Ascending aorta (tissue), 2 donors: ENCODE measurements around the gene CDKN1B. TPM values are rescaled to one million over a fixed set of nuclear protein-coding genes. Genes with fewer than 3 reads are reported as not detected.
A peak's percentile ranks its signal among the peaks of the same experiment; 100 is the strongest.

Source experiments
- DNase-seq, 2 donors: peaks; one replicate each; pipeline ENCODE4 v3.0.0-alpha.2; 2019; ENCODE audit warnings: low spot score in 2 of 2
- H3K27ac ChIP-seq, 2 donors: fragments of 200-600 bp; sonication (generic); one replicate each; pipeline ENCODE4 v1.5.1; 2016 to 2017; ENCODE audit warnings: mild to moderate bottlenecking in 1 of 2
- H3K27me3 ChIP-seq: fragments of 200-600 bp; sonication (generic); one replicate; pipeline ENCODE4 v1.5.1; 2017
- H3K36me3 ChIP-seq, 2 donors: fragments of 200-600 bp; sonication (generic); one replicate each; pipeline ENCODE4 v1.5.1; 2016
- H3K4me1 ChIP-seq, 2 donors: fragments of 200-600 bp; sonication (generic); one replicate each; pipeline ENCODE4 v1.5.1; 2016 to 2017; ENCODE audit warnings: mild to moderate bottlenecking in 1 of 2
- H3K4me3 ChIP-seq, 2 donors: fragments of 200-600 bp; sonication (generic); one replicate each; pipeline ENCODE4 v1.5.1; 2016 to 2017; ENCODE audit warnings: mild to moderate bottlenecking in 1 of 2
- H3K9me3 ChIP-seq, 2 donors: fragments of 200-600 bp; sonication (generic); one replicate each; pipeline ENCODE4 v1.5.1; 2016
- intact Hi-C: fragments of 100-400 bp; cut with DNase I; formaldehyde crosslinking; loops from one replicate; pipeline ENCODE4 v1.15.1; 2023
- total RNA-seq: library from RNA; depleted of rRNA; stranded (reverse); fragments of >200 nt; gene quantifications from one replicate; pipeline ENCODE4 v1.1.0, GENCODE V29; 2016
- TF ChIP-seq, protein P1 (sequence below), 3 experiments: fragments of 200-600 bp in 2 of 3; fragments of 450-650 bp in 1 of 3; sonication (generic) in 2 of 3; IDR thresholded peaks; one replicate each; pipeline ENCODE4 v1.5.1; 2016 to 2019; ENCODE audit warnings: antibody characterized with exemption in 3 of 3, mild to moderate bottlenecking in 1 of 3, moderate library complexity in 1 of 3

Gene CDKN1B
- 65.1 TPM for total RNA-seq

DNA sequence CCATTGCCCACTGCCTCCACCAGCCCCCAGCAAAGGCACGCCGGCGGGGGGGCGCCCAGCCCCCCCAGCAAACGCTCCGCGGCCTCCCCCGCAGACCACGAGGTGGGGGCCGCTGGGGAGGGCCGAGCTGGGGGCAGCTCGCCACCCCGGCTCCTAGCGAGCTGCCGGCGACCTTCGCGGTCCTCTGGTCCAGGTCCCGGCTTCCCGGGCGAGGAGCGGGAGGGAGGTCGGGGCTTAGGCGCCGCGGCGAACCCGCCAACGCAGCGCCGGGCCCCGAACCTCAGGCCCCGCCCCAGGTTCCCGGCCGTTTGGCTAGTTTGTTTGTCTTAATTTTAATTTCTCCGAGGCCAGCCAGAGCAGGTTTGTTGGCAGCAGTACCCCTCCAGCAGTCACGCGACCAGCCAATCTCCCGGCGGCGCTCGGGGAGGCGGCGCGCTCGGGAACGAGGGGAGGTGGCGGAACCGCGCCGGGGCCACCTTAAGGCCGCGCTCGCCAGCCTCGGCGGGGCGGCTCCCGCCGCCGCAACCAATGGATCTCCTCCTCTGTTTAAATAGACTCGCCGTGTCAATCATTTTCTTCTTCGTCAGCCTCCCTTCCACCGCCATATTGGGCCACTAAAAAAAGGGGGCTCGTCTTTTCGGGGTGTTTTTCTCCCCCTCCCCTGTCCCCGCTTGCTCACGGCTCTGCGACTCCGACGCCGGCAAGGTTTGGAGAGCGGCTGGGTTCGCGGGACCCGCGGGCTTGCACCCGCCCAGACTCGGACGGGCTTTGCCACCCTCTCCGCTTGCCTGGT is at the start of gene CDKN1B:
Gene CDKN1B, plus strand, starts transcription at position 576 of the 793 bp plus-strand sequence. CDS start 472 bp downstream, outside the sequence.
- TF ChIP-seq, protein P1, sequence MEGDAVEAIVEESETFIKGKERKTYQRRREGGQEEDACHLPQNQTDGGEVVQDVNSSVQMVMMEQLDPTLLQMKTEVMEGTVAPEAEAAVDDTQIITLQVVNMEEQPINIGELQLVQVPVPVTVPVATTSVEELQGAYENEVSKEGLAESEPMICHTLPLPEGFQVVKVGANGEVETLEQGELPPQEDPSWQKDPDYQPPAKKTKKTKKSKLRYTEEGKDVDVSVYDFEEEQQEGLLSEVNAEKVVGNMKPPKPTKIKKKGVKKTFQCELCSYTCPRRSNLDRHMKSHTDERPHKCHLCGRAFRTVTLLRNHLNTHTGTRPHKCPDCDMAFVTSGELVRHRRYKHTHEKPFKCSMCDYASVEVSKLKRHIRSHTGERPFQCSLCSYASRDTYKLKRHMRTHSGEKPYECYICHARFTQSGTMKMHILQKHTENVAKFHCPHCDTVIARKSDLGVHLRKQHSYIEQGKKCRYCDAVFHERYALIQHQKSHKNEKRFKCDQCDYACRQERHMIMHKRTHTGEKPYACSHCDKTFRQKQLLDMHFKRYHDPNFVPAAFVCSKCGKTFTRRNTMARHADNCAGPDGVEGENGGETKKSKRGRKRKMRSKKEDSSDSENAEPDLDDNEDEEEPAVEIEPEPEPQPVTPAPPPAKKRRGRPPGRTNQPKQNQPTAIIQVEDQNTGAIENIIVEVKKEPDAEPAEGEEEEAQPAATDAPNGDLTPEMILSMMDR (IDR thresholded peaks at IDR 0.05), result no peak
- DNase-seq, result peak; percentile 76 to 96
- no peaks in the 10 kb centered on the region for H3K27me3 ChIP-seq
- H3K9me3 ChIP-seq, result no peaks in the 10 kb centered on the region
- H3K4me1 ChIP-seq, result peaks cover 3 to 34% of the 10 kb centered on the region in 2 donors
- peak within 1 kb of the TSS; percentile 75 to 88 for H3K4me3 ChIP-seq
- peak within 1 kb of the TSS; percentile 96 to 99 for H3K27ac ChIP-seq
- H3K36me3 ChIP-seq, result peaks cover 5 to 19% of the 10 kb centered on the region in 2 donors
- intact Hi-C loops, result loop anchor here (1.0 to 10.0 kb wide), 6 partner anchors 8 to 1142 kb away; partner anchors contain the start of genes DUSP16, GPR19 and LRP6

DNA sequence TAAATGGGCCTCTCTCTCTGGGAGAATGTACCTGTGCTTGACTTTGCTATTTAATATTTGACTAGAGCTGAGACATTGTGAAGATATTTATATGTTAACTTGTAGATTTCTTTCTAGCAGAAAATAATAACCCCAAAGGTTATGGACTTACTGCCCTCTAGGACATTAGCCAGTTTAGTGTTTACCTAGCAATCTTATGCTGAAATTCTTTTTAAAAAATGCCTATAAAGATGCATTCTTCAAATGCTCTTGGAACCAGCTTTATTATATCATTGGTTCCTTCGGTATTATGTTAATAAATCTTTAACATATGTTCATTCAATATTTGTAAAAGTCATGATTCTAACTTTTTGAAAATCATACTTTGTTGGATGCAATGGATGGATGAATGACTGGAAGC is 49.2 kb upstream of the CDKN1B start:
- H3K27ac ChIP-seq, result no peak overlapping the region
- TF ChIP-seq, protein P1 (IDR thresholded peaks at IDR 0.05), result no peak
- no peaks in the 10 kb centered on the region for H3K27me3 ChIP-seq
- no peaks in the 10 kb centered on the region for H3K9me3 ChIP-seq
- no peaks in the 10 kb centered on the region for H3K36me3 ChIP-seq
- no peaks in the 10 kb centered on the region for H3K4me1 ChIP-seq
- H3K4me3 ChIP-seq, result no peak overlapping the region
- intact Hi-C loops, result no loop called here
- DNase-seq, result no peak

- DNase-seq, result no peak
- Histone ChIP-seq H3K27ac (no peak overlapping the region), H3K4me3 (no peak overlapping the region), H3K36me3 (no peaks in the 10 kb centered on the region), H3K27me3 (no peaks in the 10 kb centered on the region), H3K9me3 (no peaks in the 10 kb centered on the region), H3K4me1 (no peaks in the 10 kb centered on the region)
- TF ChIP-seq, protein P1 (IDR thresholded peaks at IDR 0.05), result no peak
- intact Hi-C loops, result no loop called here
Observed at GRCh38 chr12:12669020-12669419, 48.1 kb upstream of the CDKN1B start.

GRCh38 chr12:12671850-12672660 is 45.1 kb upstream of the CDKN1B start:
- no peak overlapping the region for H3K27ac ChIP-seq
- H3K27me3 ChIP-seq, result no peaks in the 10 kb centered on the region
- DNase-seq, result no peak
- no peaks in the 10 kb centered on the region for H3K36me3 ChIP-seq
- TF ChIP-seq, protein P1 (IDR thresholded peaks at IDR 0.05), result no peak
- no peaks in the 10 kb centered on the region for H3K4me1 ChIP-seq
- intact Hi-C loops, result no loop called here
- H3K4me3 ChIP-seq, result no peak overlapping the region
- no peaks in the 10 kb centered on the region for H3K9me3 ChIP-seq

DNA sequence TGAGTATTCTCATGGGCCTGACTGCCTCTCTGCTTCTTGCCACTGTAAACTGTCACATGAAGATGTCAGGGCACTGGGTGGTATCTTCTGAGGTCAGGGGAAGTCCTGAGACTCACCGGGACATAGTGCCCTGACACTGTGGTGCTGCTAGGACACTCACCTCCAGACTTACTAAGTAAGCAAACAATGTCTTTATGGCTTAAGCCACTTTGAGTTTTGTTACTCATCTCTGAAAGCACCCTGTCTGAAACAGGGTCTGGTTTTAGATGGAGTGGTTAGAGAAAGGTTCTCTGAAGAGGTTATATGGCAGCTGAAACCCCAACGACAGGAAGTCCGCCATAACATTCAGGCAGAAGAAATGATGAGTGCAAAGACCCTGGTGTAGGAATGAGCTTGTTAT is 43.9 kb upstream of the CDKN1B start:
- Histone ChIP-seq H3K36me3 (no peaks in the 10 kb centered on the region), H3K27ac (no peak overlapping the region), H3K27me3 (no peaks in the 10 kb centered on the region), H3K9me3 (no peaks in the 10 kb centered on the region), H3K4me3 (no peak overlapping the region), H3K4me1 (no peaks in the 10 kb centered on the region)
- intact Hi-C loops, result no loop called here
- TF ChIP-seq, protein P1 (IDR thresholded peaks at IDR 0.05), result no peak
- DNase-seq, result no peak
